ENCODE data around the gene ZNF276. TPM values are rescaled to one million over a fixed set of nuclear protein-coding genes. Genes with fewer than 3 reads are reported as not detected.
"Not testable (repeated sequence)": the region's sequence is repeated elsewhere in the genome, so short reads cannot be mapped to it uniquely, and the experiment has no call there.

Gene ZNF276
- total RNA-seq, 1 donor from 2014 or later, result 34.4 TPM

DNA sequence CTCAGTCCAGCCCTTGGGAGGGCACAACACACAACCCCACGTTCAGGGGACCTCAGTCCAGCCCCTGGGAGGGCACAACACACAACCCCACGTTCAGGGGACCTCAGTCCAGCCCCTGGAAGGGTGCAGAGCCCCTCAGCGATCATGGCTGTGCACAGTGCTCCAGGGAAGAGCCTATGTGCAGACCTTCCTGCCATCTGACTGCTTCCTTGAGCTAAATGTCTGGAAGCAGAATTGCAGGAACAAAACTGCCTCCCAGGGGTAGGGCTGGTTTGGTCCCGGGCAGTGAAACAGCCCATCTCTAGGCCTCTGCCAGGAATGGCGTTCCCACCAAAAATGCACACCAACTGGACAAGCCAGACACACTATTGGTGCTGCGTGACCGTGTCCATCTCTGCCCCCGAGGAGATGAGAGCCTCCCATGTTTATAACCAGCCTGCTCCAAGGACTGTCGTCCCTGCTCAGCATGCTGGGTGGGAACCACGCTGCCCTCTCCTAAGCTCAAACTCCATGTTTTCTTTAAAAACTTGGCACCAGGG, 44.0 kb downstream of the ZNF276 start:
- Mint-ChIP-seq H3K9me3 (no peaks in the 10 kb centered on the region), H3K27ac (peak overlapping the region; percentile 67), H3K4me3 (ENCODE audit: low read depth) (peak overlapping the region; percentile 61), H3K36me3 (ENCODE audit: low read depth) (peaks cover 81% of the 10 kb centered on the region), H3K4me1 (ENCODE audit: low read depth) (peaks cover 25% of the 10 kb centered on the region), H3K27me3 (ENCODE audit: low read depth) (no peaks in the 10 kb centered on the region)
- intact Hi-C loops (cut with micrococcal nuclease), result no loop called here
- DNase-seq (ENCODE audit: low spot score), result no peak

GRCh38 chr16:89770367-89770766, 49.0 kb downstream of the ZNF276 start:
- Mint-ChIP-seq H3K27me3 (ENCODE audit: low read depth) (no peaks in the 10 kb centered on the region), H3K27ac (no peak overlapping the region), H3K36me3 (ENCODE audit: low read depth) (peaks cover 81% of the 10 kb centered on the region), H3K4me1 (ENCODE audit: low read depth) (peaks cover under 1% of the 10 kb centered on the region), H3K9me3 (no peaks in the 10 kb centered on the region), H3K4me3 (ENCODE audit: low read depth) (no peak overlapping the region)
- DNase-seq (ENCODE audit: low spot score), result no peak
- intact Hi-C loops (cut with micrococcal nuclease), result no loop called here

GRCh38 chr16:89775223-89775622, 53.9 kb downstream of the ZNF276 start:
- Mint-ChIP-seq H3K27me3 (ENCODE audit: low read depth) (no peaks in the 10 kb centered on the region), H3K27ac (no peak overlapping the region), H3K9me3 (no peaks in the 10 kb centered on the region), H3K4me1 (ENCODE audit: low read depth) (no peaks in the 10 kb centered on the region), H3K4me3 (ENCODE audit: low read depth) (no peak overlapping the region), H3K36me3 (ENCODE audit: low read depth) (peaks cover 69% of the 10 kb centered on the region)
- DNase-seq (ENCODE audit: low spot score), result no peak
- intact Hi-C loops (cut with micrococcal nuclease), result no loop called here

DNA sequence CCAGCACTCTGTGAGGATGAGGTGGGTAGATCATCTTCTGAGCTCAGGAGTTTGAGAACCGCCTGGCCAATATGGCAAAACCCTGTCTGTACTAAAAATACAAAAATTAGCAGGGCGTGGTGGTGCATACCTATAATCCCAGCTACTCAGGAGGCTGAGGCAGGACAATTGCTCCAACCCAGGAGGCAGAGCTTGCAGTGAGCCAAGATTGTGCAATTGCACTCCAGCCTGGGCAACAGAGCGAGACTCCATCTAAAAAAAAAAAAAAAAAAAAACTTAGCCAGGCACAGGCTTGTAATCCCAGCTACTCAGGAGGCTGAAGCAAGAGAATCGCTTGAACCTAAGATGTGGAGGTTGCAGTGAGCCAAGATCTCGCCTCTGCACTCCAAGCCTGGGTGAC, 56.9 kb downstream of the ZNF276 start:
- H3K27me3 Mint-ChIP-seq (ENCODE audit: low read depth); H3K9me3 Mint-ChIP-seq; H3K27ac Mint-ChIP-seq; intact Hi-C loops (cut with micrococcal nuclease); H3K4me1 Mint-ChIP-seq (ENCODE audit: low read depth); H3K4me3 Mint-ChIP-seq (ENCODE audit: low read depth); DNase-seq (ENCODE audit: low spot score): not testable (repeated sequence)
- peaks cover 57% of the 10 kb centered on the region for H3K36me3 Mint-ChIP-seq (ENCODE audit: low read depth)

- intact Hi-C loops (cut with micrococcal nuclease), result no loop called here
- Mint-ChIP-seq H3K9me3 (no peaks in the 10 kb centered on the region), H3K4me3 (ENCODE audit: low read depth) (no peak overlapping the region), H3K4me1 (ENCODE audit: low read depth) (no peaks in the 10 kb centered on the region), H3K36me3 (ENCODE audit: low read depth) (peaks cover 51% of the 10 kb centered on the region), H3K27ac (no peak overlapping the region), H3K27me3 (ENCODE audit: low read depth) (no peaks in the 10 kb centered on the region)
- DNase-seq (ENCODE audit: low spot score), result no peak
These were observed 58.0 kb downstream of the ZNF276 start for GRCh38 chr16:89779231-89779908.

- no peaks in the 10 kb centered on the region for H3K9me3 Mint-ChIP-seq
- H3K27ac Mint-ChIP-seq, result no peak overlapping the region
- H3K27me3 Mint-ChIP-seq (ENCODE audit: low read depth), result no peaks in the 10 kb centered on the region
- H3K4me1 Mint-ChIP-seq (ENCODE audit: low read depth), result no peaks in the 10 kb centered on the region
- intact Hi-C loops (cut with micrococcal nuclease), result no loop called here
- peaks cover 57% of the 10 kb centered on the region for H3K36me3 Mint-ChIP-seq (ENCODE audit: low read depth)
- no peak overlapping the region for H3K4me3 Mint-ChIP-seq (ENCODE audit: low read depth)
- no peak for DNase-seq (ENCODE audit: low spot score)
These were observed 58.6 kb downstream of the ZNF276 start for GRCh38 chr16:89779909-89780305.

DNA sequence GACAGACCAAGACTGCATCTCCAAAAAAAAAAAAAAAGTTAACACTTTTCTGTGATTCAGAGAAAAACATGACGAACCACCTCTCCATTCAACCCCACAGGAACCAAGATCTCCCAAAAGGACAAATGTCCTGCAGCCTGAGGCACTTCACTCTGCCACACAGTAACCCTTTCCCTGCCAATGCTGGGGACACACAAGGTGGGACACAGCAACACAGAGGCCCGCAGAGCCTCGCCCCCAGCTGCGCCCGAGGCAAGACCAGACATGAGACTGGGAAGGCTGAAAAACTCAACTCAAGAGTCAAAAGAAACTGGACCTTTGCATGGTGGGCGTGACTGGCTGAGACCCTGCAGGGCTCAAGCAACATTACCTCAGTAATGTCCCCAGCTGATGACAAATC, 61.2 kb downstream of the ZNF276 start:
- no peaks in the 10 kb centered on the region for H3K9me3 Mint-ChIP-seq
- no peak overlapping the region for H3K27ac Mint-ChIP-seq
- no peaks in the 10 kb centered on the region for H3K27me3 Mint-ChIP-seq (ENCODE audit: low read depth)
- intact Hi-C loops (cut with micrococcal nuclease), result no loop called here
- no peak overlapping the region for H3K4me3 Mint-ChIP-seq (ENCODE audit: low read depth)
- peaks cover 9% of the 10 kb centered on the region for H3K4me1 Mint-ChIP-seq (ENCODE audit: low read depth)
- no peak for DNase-seq (ENCODE audit: low spot score)
- H3K36me3 Mint-ChIP-seq (ENCODE audit: low read depth), result peaks cover 63% of the 10 kb centered on the region

- H3K27me3 Mint-ChIP-seq (ENCODE audit: low read depth); DNase-seq (ENCODE audit: low spot score); H3K4me1 Mint-ChIP-seq (ENCODE audit: low read depth); H3K27ac Mint-ChIP-seq; H3K4me3 Mint-ChIP-seq (ENCODE audit: low read depth); H3K9me3 Mint-ChIP-seq; intact Hi-C loops (cut with micrococcal nuclease): not testable (repeated sequence)
- peaks cover 65% of the 10 kb centered on the region for H3K36me3 Mint-ChIP-seq (ENCODE audit: low read depth)
These were observed 62.6 kb downstream of the ZNF276 start for GRCh38 chr16:89783952-89784351.

- Mint-ChIP-seq H3K9me3 (no peaks in the 10 kb centered on the region), H3K4me3 (ENCODE audit: low read depth) (no peak overlapping the region), H3K27me3 (ENCODE audit: low read depth) (no peaks in the 10 kb centered on the region), H3K36me3 (ENCODE audit: low read depth) (peaks cover 64% of the 10 kb centered on the region), H3K27ac (no peak overlapping the region), H3K4me1 (ENCODE audit: low read depth) (peaks cover 9% of the 10 kb centered on the region)
- no peak for DNase-seq (ENCODE audit: low spot score)
- intact Hi-C loops (cut with micrococcal nuclease), result no loop called here
These were observed 63.1 kb downstream of the ZNF276 start for GRCh38 chr16:89784406-89784805.

DNA sequence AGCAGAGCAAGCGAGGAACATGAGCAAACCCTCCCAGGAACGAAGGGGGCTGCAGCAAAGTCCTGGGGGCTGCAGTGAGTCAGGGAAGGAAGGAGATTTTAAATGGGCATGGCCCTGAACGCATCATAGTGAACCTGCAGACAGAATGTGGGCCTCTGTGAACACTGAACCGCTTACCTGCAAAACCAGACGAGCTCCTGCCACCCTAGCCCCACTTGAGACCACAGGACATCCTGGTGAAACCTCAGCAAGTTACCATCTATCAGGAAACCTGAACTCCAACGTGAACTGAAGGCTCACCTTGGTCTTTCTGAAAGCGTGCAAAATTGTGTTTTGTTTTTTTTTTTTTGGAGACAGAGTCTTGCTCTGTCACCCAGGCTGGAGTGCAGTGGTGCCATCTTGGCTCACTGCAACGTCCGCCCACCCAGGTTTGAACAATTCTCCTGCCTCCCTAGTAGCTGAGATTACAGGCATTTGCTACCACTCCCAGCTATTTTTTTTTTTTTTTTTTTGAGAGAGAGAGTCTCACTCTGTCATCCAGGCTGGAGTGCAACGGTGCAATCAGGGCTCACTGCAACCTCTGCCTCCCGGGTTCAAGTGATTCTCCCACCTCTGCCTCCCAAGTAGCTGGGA, 64.3 kb downstream of the ZNF276 start:
- H3K4me3 Mint-ChIP-seq (ENCODE audit: low read depth), result no peak overlapping the region
- no peak for DNase-seq (ENCODE audit: low spot score)
- no peaks in the 10 kb centered on the region for H3K9me3 Mint-ChIP-seq
- intact Hi-C loops (cut with micrococcal nuclease), result no loop called here
- no peaks in the 10 kb centered on the region for H3K27me3 Mint-ChIP-seq (ENCODE audit: low read depth)
- peaks cover 60% of the 10 kb centered on the region for H3K36me3 Mint-ChIP-seq (ENCODE audit: low read depth)
- H3K27ac Mint-ChIP-seq, result no peak overlapping the region
- peaks cover 9% of the 10 kb centered on the region for H3K4me1 Mint-ChIP-seq (ENCODE audit: low read depth)

GRCh38 chr16:89786474-89787364, 65.4 kb downstream of the ZNF276 start:
- Mint-ChIP-seq H3K4me1 (ENCODE audit: low read depth) (peaks cover 9% of the 10 kb centered on the region), H3K36me3 (ENCODE audit: low read depth) (peaks cover 70% of the 10 kb centered on the region), H3K9me3 (no peaks in the 10 kb centered on the region), H3K4me3 (ENCODE audit: low read depth) (no peak overlapping the region), H3K27ac (no peak overlapping the region), H3K27me3 (ENCODE audit: low read depth) (no peaks in the 10 kb centered on the region)
- intact Hi-C loops (cut with micrococcal nuclease), result no loop called here
- no peak for DNase-seq (ENCODE audit: low spot score)

DNA sequence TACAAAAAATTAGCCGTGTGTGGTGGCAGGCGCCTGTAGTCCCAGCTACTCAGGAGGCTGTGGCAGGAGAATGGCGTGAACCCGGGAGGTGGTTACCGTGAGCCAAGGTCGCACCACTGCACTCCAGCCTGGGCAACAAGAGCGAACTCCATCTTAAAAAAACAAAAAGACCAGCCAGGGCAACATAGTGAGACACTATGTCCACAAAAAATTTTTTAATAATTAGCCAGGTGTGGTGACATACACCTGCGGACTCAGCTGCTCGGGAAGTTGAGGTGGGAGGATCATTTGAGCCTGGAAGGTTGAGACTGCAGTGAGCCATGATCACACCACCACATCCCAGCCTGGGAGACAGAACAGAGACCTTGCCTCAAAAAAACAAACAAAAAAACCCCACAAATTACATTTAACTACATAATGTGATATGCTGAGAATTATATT, 66.0 kb downstream of the ZNF276 start:
- DNase-seq (ENCODE audit: low spot score), result no peak
- Mint-ChIP-seq H3K9me3 (no peaks in the 10 kb centered on the region), H3K4me1 (ENCODE audit: low read depth) (peaks cover 9% of the 10 kb centered on the region), H3K27me3 (ENCODE audit: low read depth) (no peaks in the 10 kb centered on the region), H3K36me3 (ENCODE audit: low read depth) (peaks cover 71% of the 10 kb centered on the region), H3K4me3 (ENCODE audit: low read depth) (no peak overlapping the region), H3K27ac (no peak overlapping the region)
- intact Hi-C loops (cut with micrococcal nuclease), result no loop called here
